HepG2 (cell line): ENCODE measurements around the gene DPYSL3. TPM values are rescaled to one million over a fixed set of nuclear protein-coding genes. Genes with fewer than 3 reads are reported as not detected.

Experiments used
- ATAC-seq: fragments of 200-7000 bp; cut with Tn5 transposase; 3 replicates; pipeline ENCODE4 v1.9.1; 2020; ENCODE audit warnings: mild to moderate bottlenecking, moderate library complexity
- BruUV-seq: library from RNA; stranded (reverse); fragments of 400-500 nt; replicated peaks from 2 replicates; lab custom pipeline; 2021; lab: Mats Ljungman, UMichigan
- CTCF ChIA-PET: fragments of 300-600 bp; formaldehyde crosslinking; extraction: SDS; loops from one replicate; lab custom pipeline; 2021; ENCODE audit warnings: low total read pairs, inconsistent platforms, low intra/inter-chr PET ratio; lab: Yijun Ruan, JAX
- POLR2A ChIA-PET: fragments of 350-600 bp; sonication (Branson Sonifier 250); formaldehyde crosslinking; loops from one replicate; lab custom pipeline; 2020; ENCODE audit warnings: antibody characterized with exemption, inconsistent platforms; lab: Yijun Ruan, JAX
- DNase-seq: peaks from one replicate; pipeline ENCODE4 v3.0.0-alpha.2; 2015; ENCODE audit warnings: low spot score
- FAIRE-seq: peaks from 3 replicates; lab custom pipeline; 2011; peaks lifted over from hg19 to GRCh38; lab: Jason Lieb, UNC
- H2AFZ ChIP-seq: one replicate; pipeline ENCODE4 v1.6.1; 2011; ENCODE audit warnings: low read length, inconsistent platforms
- H3K27ac ChIP-seq: fragments of 300-600 bp; 3 replicates; pipeline ENCODE4 v1.8.0; 2011; ENCODE audit warnings: mixed run types, mild to moderate bottlenecking, mixed read lengths, low read length, inconsistent platforms; ENCODE audit not compliant: insufficient read depth; ENCODE audit errors: extremely low read length
- H3K27me3 ChIP-seq, 2 experiments: fragments of 200-600 bp in 1 of 2; 2 replicates in 1 of 2; 3 replicates in 1 of 2; pipeline versions ENCODE4 v1.6.0 to v1.8.0; 2011; ENCODE audit warnings: low read length in 2 of 2, mild to moderate bottlenecking in 2 of 2, moderate library complexity in 2 of 2, inconsistent platforms in 1 of 2; ENCODE audit not compliant: insufficient read depth in 2 of 2, control insufficient read depth in 1 of 2
- H3K36me3 ChIP-seq, 2 experiments: fragments of 200-600 bp in 1 of 2; replicated peaks in 1 of 2; 2 replicates in 1 of 2; 3 replicates in 1 of 2; pipeline versions ENCODE4 v1.5.1 to v1.8.0; 2011; ENCODE audit warnings: low read length in 2 of 2, inconsistent platforms in 1 of 2; ENCODE audit not compliant: insufficient read depth in 2 of 2, control insufficient read depth in 1 of 2
- H3K4me1 ChIP-seq: 2 replicates; pipeline ENCODE4 v1.5.1; 2012; ENCODE audit warnings: low read length, inconsistent platforms; ENCODE audit not compliant: insufficient read depth
- H3K4me2 ChIP-seq: 2 replicates; pipeline ENCODE4 v1.6.0; 2011; ENCODE audit warnings: low read depth, low read length, inconsistent platforms
- H3K4me3 ChIP-seq, 3 experiments: fragments of 200-600 bp in 1 of 3; sonication (generic), shearing (Covaris generic) in 1 of 3; replicated peaks in 1 of 3; 2 replicates each; pipeline ENCODE4 v1.5.1; 2011 to 2016; ENCODE audit warnings: low read length in 3 of 3, inconsistent platforms in 2 of 3, low read depth in 2 of 3, mild to moderate bottlenecking in 2 of 3, control low read depth in 1 of 3, mixed read lengths in 1 of 3; ENCODE audit not compliant: insufficient read depth in 1 of 3
- H3K79me2 ChIP-seq: one replicate; pipeline ENCODE4 v1.6.1; 2011; ENCODE audit warnings: low read length, inconsistent platforms; ENCODE audit not compliant: insufficient read depth
- H3K9ac ChIP-seq: 2 replicates; pipeline ENCODE4 v1.6.0; 2011; ENCODE audit warnings: mild to moderate bottlenecking, low read depth, low read length, inconsistent platforms; ENCODE audit not compliant: insufficient read depth
- H3K9me3 ChIP-seq: 2 replicates; pipeline ENCODE4 v1.5.1; 2012; ENCODE audit warnings: mild to moderate bottlenecking, low read length
- H4K20me1 ChIP-seq: 2 replicates; pipeline ENCODE4 v1.6.0; 2011; ENCODE audit warnings: inconsistent platforms, mild to moderate bottlenecking, low read length, moderate library complexity; ENCODE audit not compliant: insufficient read depth
- EP300 ChIP-seq, 3 experiments: sonication (generic) in 1 of 3; formaldehyde crosslinking in 1 of 3; IDR thresholded peaks; 2 replicates each; pipeline versions ENCODE4 v1.5.1 to v1.6.1; 2011 to 2020; ENCODE audit warnings: low read depth in 2 of 3, low read length in 2 of 3, borderline replicate concordance in 1 of 3, improper control_type of control experiment in 1 of 3, mild to moderate bottlenecking in 1 of 3, missing genetic modification reagents in 1 of 3, moderate library complexity in 1 of 3
- FOXA1 ChIP-seq, 2 experiments: fragments of 450-650 bp in 1 of 2; sonication (generic) in 1 of 2; formaldehyde crosslinking in 1 of 2; IDR thresholded peaks; 2 replicates each; pipeline versions ENCODE4 v1.4.0 to v1.6.1; 2016 to 2020; ENCODE audit warnings: missing genetic modification reagents in 1 of 2
- HDAC1 ChIP-seq: sonication (generic); formaldehyde crosslinking; IDR thresholded peaks from 2 replicates; pipeline ENCODE4 v1.5.1; 2020; ENCODE audit warnings: mild to moderate bottlenecking, missing genetic modification reagents
- MAZ ChIP-seq, 2 experiments: sonication (generic) in 1 of 2; formaldehyde crosslinking in 1 of 2; IDR thresholded peaks; 2 replicates each; pipeline versions ENCODE4 v1.5.0 to v1.6.1; 2012 to 2020; ENCODE audit warnings: low read depth in 2 of 2, mild to moderate bottlenecking in 2 of 2, borderline replicate concordance in 1 of 2, improper control_type of control experiment in 1 of 2, low read length in 1 of 2, missing genetic modification reagents in 1 of 2, moderate library complexity in 1 of 2
- NFKB2 ChIP-seq: sonication (generic); formaldehyde crosslinking; IDR thresholded peaks from 2 replicates; pipeline ENCODE4 v1.4.0; 2020; ENCODE audit warnings: missing genetic modification reagents, borderline replicate concordance
- PLSCR1 ChIP-seq: sonication (generic); formaldehyde crosslinking; IDR thresholded peaks from 2 replicates; pipeline ENCODE4 v1.5.0; 2020; ENCODE audit warnings: missing genetic modification reagents, mild to moderate bottlenecking, borderline replicate concordance
- RFX1 ChIP-seq: fragments of 450-650 bp; IDR thresholded peaks from 2 replicates; pipeline ENCODE4 v1.6.1; 2017
- SALL1 ChIP-seq: sonication (generic); formaldehyde crosslinking; IDR thresholded peaks from 2 replicates; pipeline ENCODE4 v1.8.0; 2022; ENCODE audit warnings: mild to moderate bottlenecking, missing genetic modification reagents
- TGIF2 ChIP-seq: IDR thresholded peaks from 2 replicates; pipeline ENCODE4 v1.6.1; 2016; ENCODE audit warnings: control low read depth, missing compliant biosample characterization
- ZFAT ChIP-seq: sonication (generic); formaldehyde crosslinking; conservative IDR thresholded peaks from 2 replicates; pipeline ENCODE4 v1.8.1; 2023; ENCODE audit warnings: missing genetic modification reagents, inconsistent platforms
- ZNF264 ChIP-seq: sonication (generic); formaldehyde crosslinking; IDR thresholded peaks from 2 replicates; pipeline ENCODE4 v1.4.0; 2020; ENCODE audit warnings: missing genetic modification reagents
- ZNF557 ChIP-seq: sonication (generic); formaldehyde crosslinking; IDR thresholded peaks from 2 replicates; pipeline ENCODE4 v1.4.0; 2020; ENCODE audit warnings: missing genetic modification reagents
- WGBS: methylation state at CpG from one replicate; pipeline ENCODE4 v1.1.6; 2017; ENCODE audit warnings: low lambda C conversion rate; 5-methylcytosine and 5-hydroxymethylcytosine counted together
- in situ Hi-C: cut with HindIII; loops from 2 replicates; pipeline ENCODE4 v1.10.0; 2017; ENCODE audit warnings: low pct_unique_long_range_greater_than_20kb; ENCODE audit not compliant: extremely low pct_ligation_motif_present
- intact Hi-C: fragments of 100-400 bp; cut with micrococcal nuclease; formaldehyde crosslinking; loops from one replicate; pipeline ENCODE4 v1.10.0; 2022; ENCODE audit not compliant: unreplicated experiment
- polyA plus RNA-seq, 8 experiments: library from polyadenylated mRNA; depleted of rRNA in 3 of 8; stranded (reverse) in 7 of 8; unstranded in 1 of 8; fragments of >200 nt; fragmentation: Illumina TruSeq in 4 of 8; extraction: Trizol in 4 of 8; gene quantifications; 2 replicates each; pipeline versions ENCODE4 v1.2.1 to v1.2.3, GENCODE V29; 2011 to 2016; ENCODE audit warnings: low read depth in 4 of 8, missing spikeins in 1 of 8, mixed read lengths in 1 of 8; ENCODE audit not compliant: insufficient read depth in 1 of 8
- total RNA-seq, 5 experiments: library from RNA; depleted of rRNA; stranded (reverse); fragments of >200 nt; fragmentation: Illumina TruSeq; extraction: Trizol; gene quantifications; 2 replicates each; pipeline ENCODE4 v1.2.3, GENCODE V29; 2016; ENCODE audit warnings: low read depth in 1 of 5
- TF ChIP-seq, protein P1 (sequence below): sonication (generic); formaldehyde crosslinking; IDR thresholded peaks from 2 replicates; pipeline ENCODE4 v1.9.0; 2021; ENCODE audit warnings: mild to moderate bottlenecking, missing genetic modification reagents

DPYSL3 gene
- total and polyA plus RNA-seq, 2 of the 13 experiments (the other 11 are each of a cell fraction or from before 2014, with no cell fraction given), result 0.08 to 0.15 TPM

DNA sequence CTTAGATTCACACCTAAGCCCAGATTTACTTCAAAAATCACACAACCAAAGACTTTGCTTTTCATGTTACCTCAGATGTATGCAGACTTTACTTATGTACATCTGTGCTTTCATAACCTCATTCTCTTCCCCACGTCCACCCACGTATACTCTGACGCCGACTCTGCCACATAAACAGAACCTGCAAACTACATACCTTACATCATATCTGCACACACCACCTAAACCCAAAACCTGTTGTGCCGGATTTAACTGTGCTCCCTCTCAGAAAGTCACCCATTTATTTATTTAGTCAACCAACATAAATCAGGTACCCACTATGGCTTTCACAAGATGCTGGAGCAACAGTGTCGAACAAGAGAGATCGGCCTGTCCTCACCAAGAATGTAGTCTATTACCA lies 1.0 kb upstream of the DPYSL3 start:
- POLR2A ChIA-PET, result no interaction called here

More for the DNA sequence above, 1.0 kb upstream of the DPYSL3 start:
- no peak for DNase-seq
- CTCF ChIA-PET, result no interaction called here
- WGBS, result 69% methylated on average over 7 of the region's 7 CpGs
- TF ChIP-seq ZNF264 (CRISPR knock-in tag) (no peak), NFKB2 (CRISPR knock-in tag) (no peak), TGIF2 (CRISPR knock-in tag) (no peak), ZNF557 (CRISPR knock-in tag) (no peak), RFX1 (no peak), HDAC1 (CRISPR knock-in tag) (no peak), EP300 (IDR thresholded peaks at IDR 0.05; ENCODE audit: low read depth in 2 of 2, low read length in 2 of 2) (no peak), EP300 (CRISPR knock-in tag; IDR thresholded peaks at IDR 0.05; ENCODE audit: borderline replicate concordance) (no peak), FOXA1 (IDR thresholded peaks at IDR 0.05) (no peak), FOXA1 (CRISPR knock-in tag; IDR thresholded peaks at IDR 0.05) (no peak), PLSCR1 (CRISPR knock-in tag) (no peak), SALL1 (no peak), MAZ (IDR thresholded peaks at IDR 0.05; ENCODE audit: borderline replicate concordance, low read depth, low read length) (no peak), MAZ (CRISPR knock-in tag; IDR thresholded peaks at IDR 0.05; ENCODE audit: low read depth) (no peak), ZFAT (CRISPR knock-in tag) (no peak)
- TF ChIP-seq, protein P1, sequence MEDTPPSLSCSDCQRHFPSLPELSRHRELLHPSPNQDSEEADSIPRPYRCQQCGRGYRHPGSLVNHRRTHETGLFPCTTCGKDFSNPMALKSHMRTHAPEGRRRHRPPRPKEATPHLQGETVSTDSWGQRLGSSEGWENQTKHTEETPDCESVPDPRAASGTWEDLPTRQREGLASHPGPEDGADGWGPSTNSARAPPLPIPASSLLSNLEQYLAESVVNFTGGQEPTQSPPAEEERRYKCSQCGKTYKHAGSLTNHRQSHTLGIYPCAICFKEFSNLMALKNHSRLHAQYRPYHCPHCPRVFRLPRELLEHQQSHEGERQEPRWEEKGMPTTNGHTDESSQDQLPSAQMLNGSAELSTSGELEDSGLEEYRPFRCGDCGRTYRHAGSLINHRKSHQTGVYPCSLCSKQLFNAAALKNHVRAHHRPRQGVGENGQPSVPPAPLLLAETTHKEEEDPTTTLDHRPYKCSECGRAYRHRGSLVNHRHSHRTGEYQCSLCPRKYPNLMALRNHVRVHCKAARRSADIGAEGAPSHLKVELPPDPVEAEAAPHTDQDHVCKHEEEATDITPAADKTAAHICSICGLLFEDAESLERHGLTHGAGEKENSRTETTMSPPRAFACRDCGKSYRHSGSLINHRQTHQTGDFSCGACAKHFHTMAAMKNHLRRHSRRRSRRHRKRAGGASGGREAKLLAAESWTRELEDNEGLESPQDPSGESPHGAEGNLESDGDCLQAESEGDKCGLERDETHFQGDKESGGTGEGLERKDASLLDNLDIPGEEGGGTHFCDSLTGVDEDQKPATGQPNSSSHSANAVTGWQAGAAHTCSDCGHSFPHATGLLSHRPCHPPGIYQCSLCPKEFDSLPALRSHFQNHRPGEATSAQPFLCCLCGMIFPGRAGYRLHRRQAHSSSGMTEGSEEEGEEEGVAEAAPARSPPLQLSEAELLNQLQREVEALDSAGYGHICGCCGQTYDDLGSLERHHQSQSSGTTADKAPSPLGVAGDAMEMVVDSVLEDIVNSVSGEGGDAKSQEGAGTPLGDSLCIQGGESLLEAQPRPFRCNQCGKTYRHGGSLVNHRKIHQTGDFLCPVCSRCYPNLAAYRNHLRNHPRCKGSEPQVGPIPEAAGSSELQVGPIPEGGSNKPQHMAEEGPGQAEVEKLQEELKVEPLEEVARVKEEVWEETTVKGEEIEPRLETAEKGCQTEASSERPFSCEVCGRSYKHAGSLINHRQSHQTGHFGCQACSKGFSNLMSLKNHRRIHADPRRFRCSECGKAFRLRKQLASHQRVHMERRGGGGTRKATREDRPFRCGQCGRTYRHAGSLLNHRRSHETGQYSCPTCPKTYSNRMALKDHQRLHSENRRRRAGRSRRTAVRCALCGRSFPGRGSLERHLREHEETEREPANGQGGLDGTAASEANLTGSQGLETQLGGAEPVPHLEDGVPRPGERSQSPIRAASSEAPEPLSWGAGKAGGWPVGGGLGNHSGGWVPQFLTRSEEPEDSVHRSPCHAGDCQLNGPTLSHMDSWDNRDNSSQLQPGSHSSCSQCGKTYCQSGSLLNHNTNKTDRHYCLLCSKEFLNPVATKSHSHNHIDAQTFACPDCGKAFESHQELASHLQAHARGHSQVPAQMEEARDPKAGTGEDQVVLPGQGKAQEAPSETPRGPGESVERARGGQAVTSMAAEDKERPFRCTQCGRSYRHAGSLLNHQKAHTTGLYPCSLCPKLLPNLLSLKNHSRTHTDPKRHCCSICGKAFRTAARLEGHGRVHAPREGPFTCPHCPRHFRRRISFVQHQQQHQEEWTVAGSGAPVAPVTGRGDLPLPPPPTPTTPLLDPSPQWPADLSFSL (CRISPR knock-in tag), result no peak
- no peak for FAIRE-seq
- Histone ChIP-seq H3K4me1 (no peaks in the 10 kb centered on the region), H3K36me3 (no peaks in the 10 kb centered on the region), H3K27ac (no peak overlapping the region), H3K9me3 (no peaks in the 10 kb centered on the region), H3K4me2 (no peak overlapping the region), H3K9ac (no peak overlapping the region), H3K4me3 (no peak overlapping the region), H3K27me3 (peaks cover 0 to 23% of the 10 kb centered on the region in 2 experiments; a peak in 3 of 5 replicates), H4K20me1 (no peaks in the 10 kb centered on the region), H3K79me2 (no peaks in the 10 kb centered on the region), H2AFZ (no peak overlapping the region)
- in situ Hi-C loops, result no loop called here
- no peak for ATAC-seq
- intact Hi-C loops, result no loop called here
- BruUV-seq, result no TSS peak
